A549 (cell line): ENCODE measurements around the gene CBLIF. TPM values are rescaled to one million over a fixed set of nuclear protein-coding genes. Genes with fewer than 3 reads are reported as not detected.

Experiments
- ATAC-seq, 2 experiments: fragments of 200-7000 bp in 1 of 2; fragments of >200 bp in 1 of 2; cut with Nextera tagmentation in 1 of 2; cut with Tn5 transposase in 1 of 2; 3 replicates each; pipeline versions ENCODE4 v1.8.0 to v1.9.1; 2018 to 2020; ENCODE audit warnings: mild to moderate bottlenecking in 1 of 2, moderate library complexity in 1 of 2
- CTCF ChIA-PET: fragments of 300-600 bp; sonication (Branson Sonifier 250); formaldehyde crosslinking; extraction: SDS; loops from one replicate; lab custom pipeline; 2021; ENCODE audit warnings: antibody characterized with exemption, inconsistent platforms; lab: Yijun Ruan, JAX
- POLR2A ChIA-PET: fragments of 350-600 bp; formaldehyde crosslinking; extraction: SDS; loops from one replicate; lab custom pipeline; 2021; ENCODE audit warnings: antibody characterized with exemption, inconsistent platforms; lab: Yijun Ruan, JAX
- DNase-seq, 2 experiments: peaks; one replicate each; pipeline versions ENCODE4 v3.0.0 to v3.0.0-alpha.2; 2011 to 2016; ENCODE audit warnings: low read depth in 1 of 2, low spot score in 1 of 2
- FAIRE-seq: peaks from 2 replicates; lab custom pipeline; 2011; peaks lifted over from hg19 to GRCh38; lab: Jason Lieb, UNC
- H3K27ac ChIP-seq, 2 experiments: fragments of >200 bp; sonication (Bioruptor Twin); formaldehyde crosslinking; 3 replicates each; pipeline ENCODE4 v1.5.1; 2016 to 2017
- H3K4me1 ChIP-seq: fragments of >200 bp; sonication (Bioruptor Twin); formaldehyde crosslinking; 3 replicates; pipeline ENCODE4 v1.6.1; 2016
- H3K4me2 ChIP-seq: fragments of >200 bp; sonication (Bioruptor Twin); formaldehyde crosslinking; 3 replicates; pipeline ENCODE4 v1.6.1; 2016
- H3K4me3 ChIP-seq: fragments of >200 bp; sonication (Bioruptor Twin); formaldehyde crosslinking; 3 replicates; pipeline ENCODE4 v1.5.1; 2016
- H3K9me3 ChIP-seq: fragments of >200 bp; sonication (Bioruptor Twin); formaldehyde crosslinking; 3 replicates; pipeline ENCODE4 v1.6.1; 2016
- BCL3 ChIP-seq: fragments of >200 bp; sonication (Bioruptor Twin); formaldehyde crosslinking; IDR thresholded peaks from 3 replicates; pipeline ENCODE4 v1.6.1; 2016
- CHD2 ChIP-seq: fragments of 150-350 bp; IDR thresholded peaks from 2 replicates; pipeline ENCODE4 v1.6.1; 2014; ENCODE audit warnings: low read length; ENCODE audit not compliant: partially characterized antibody
- CTCF ChIP-seq: fragments of >200 bp; sonication (Bioruptor Twin); formaldehyde crosslinking; IDR thresholded peaks from 3 replicates; pipeline ENCODE4 v1.5.1; 2016
- ELK1 ChIP-seq: fragments of 150-350 bp; IDR thresholded peaks from 2 replicates; pipeline ENCODE4 v1.6.1; 2014; ENCODE audit warnings: low read depth, mild to moderate bottlenecking, low read length
- EP300 ChIP-seq, 2 experiments: fragments of >200 bp; sonication (Bioruptor Twin); formaldehyde crosslinking; IDR thresholded peaks; 2 replicates in 1 of 2; 3 replicates in 1 of 2; pipeline ENCODE4 v1.6.1; 2016 to 2017
- ESRRA ChIP-seq: fragments of 150-350 bp; IDR thresholded peaks from 2 replicates; pipeline ENCODE4 v1.6.1; 2014; ENCODE audit warnings: mild to moderate bottlenecking, low read length, borderline replicate concordance
- HDAC2 ChIP-seq: fragments of 200-600 bp; sonication (generic); IDR thresholded peaks from 2 replicates; pipeline ENCODE4 v1.6.1; 2016
- HEYL ChIP-seq: fragments of 250-450 bp; sonication (Bioruptor Pico); IDR thresholded peaks from 2 replicates; pipeline ENCODE4 v1.8.0; 2021; ENCODE audit warnings: mild to moderate bottlenecking, moderate library complexity
- HOXB13 ChIP-seq: fragments of 250-450 bp; sonication (Bioruptor Pico); IDR thresholded peaks from 2 replicates; pipeline ENCODE4 v1.5.0; 2020; ENCODE audit warnings: low read depth, mild to moderate bottlenecking, moderate library complexity
- HOXB5 ChIP-seq: fragments of 250-450 bp; sonication (Bioruptor Pico); IDR thresholded peaks from 2 replicates; pipeline ENCODE4 v1.5.0; 2020; ENCODE audit warnings: mild to moderate bottlenecking, moderate library complexity
- JUNB ChIP-seq: fragments of >200 bp; sonication (Bioruptor Twin); formaldehyde crosslinking; IDR thresholded peaks from 2 replicates; pipeline ENCODE4 v1.6.1; 2016
- KDM1A ChIP-seq: fragments of 200-600 bp; sonication (generic); IDR thresholded peaks from 2 replicates; pipeline ENCODE4 v1.6.1; 2016; ENCODE audit warnings: low read depth, mild to moderate bottlenecking
- MAZ ChIP-seq: fragments of 150-350 bp; IDR thresholded peaks from 2 replicates; pipeline ENCODE4 v1.6.1; 2014; ENCODE audit warnings: antibody characterized with exemption, low read depth, low read length, borderline replicate concordance
- NPAS2 ChIP-seq: fragments of 250-450 bp; sonication (Bioruptor Pico); IDR thresholded peaks from 2 replicates; pipeline ENCODE4 v1.8.0; 2022; ENCODE audit warnings: mild to moderate bottlenecking, moderate library complexity, borderline replicate concordance
- PBX3 ChIP-seq: IDR thresholded peaks from 2 replicates; pipeline ENCODE4 v1.6.1; 2012
- SREBF2 ChIP-seq: fragments of 450-650 bp; IDR thresholded peaks from 2 replicates; pipeline ENCODE4 v1.6.1; 2014; ENCODE audit warnings: mild to moderate bottlenecking, moderate library complexity
- USF2 ChIP-seq: fragments of 450-650 bp; IDR thresholded peaks from 2 replicates; pipeline ENCODE4 v1.6.1; 2014; ENCODE audit warnings: antibody characterized with exemption
- ZFP36 ChIP-seq: fragments of 450-650 bp; IDR thresholded peaks from 2 replicates; pipeline ENCODE4 v1.6.1; 2014; ENCODE audit warnings: borderline replicate concordance; ENCODE audit not compliant: partially characterized antibody
- WGBS: methylation state at CpG from one replicate; pipeline ENCODE4 v1.1.6; 2017; ENCODE audit errors: missing lambda C conversion rate; 5-methylcytosine and 5-hydroxymethylcytosine counted together
- polyA plus RNA-seq, 4 experiments: library from polyadenylated mRNA; depleted of rRNA in 3 of 4; stranded (reverse); fragments of >200 nt; fragmentation: RNase III in 1 of 4; extraction: RNeasy Plus Mini Kit Qiagen cat#74134 plus additional on column Dnase treatment in 1 of 4; gene quantifications; 2 replicates in 3 of 4; 3 replicates in 1 of 4; pipeline ENCODE4 v1.2.3, GENCODE V29; 2011 to 2017

Gene CBLIF
- polyA plus RNA-seq, 2 of the 4 experiments (the other 2 are of a cell fraction), result not detected

- TF ChIP-seq USF2, result no peak
- TF ChIP-seq MAZ, result no peak
- no peak for TF ChIP-seq SREBF2
- no peak for TF ChIP-seq CHD2
Measured at GRCh38 chr11:59801981-59802638, 43.2 kb downstream of the CBLIF start (continued).

GRCh38 chr11:59801160-59801706 lies 44.1 kb downstream of the CBLIF start:
- no peaks in the 10 kb centered on the region for H3K9me3 ChIP-seq
- no peak overlapping the region for H3K27ac ChIP-seq
- CTCF ChIA-PET, result interaction anchor here (0.8 to 16.3 kb wide), 22 partner anchors 9 to 630 kb away, joined by 3 to 261 read pairs (median 5); partner anchors contain the start of genes DTX4, MRPL16 and STX3
- FAIRE-seq, result no peak
- DNase-seq, result no peak
- no peak overlapping the region for H3K4me3 ChIP-seq
- TF ChIP-seq HDAC2 (no peak), JUNB (no peak), HEYL (CRISPR knock-in tag) (no peak), ESRRA (no peak), NPAS2 (no peak), PBX3 (no peak)
- 39% methylated on average over 2 of the region's 2 CpGs for WGBS
- 0 out of 6 replicates have a peak, but pooled peaks of 1 of the 2 experiments have one; percentile 36 for ATAC-seq
- peak overlapping the region; percentile 35; the same call in 1 of the 3 replicates for H3K4me2 ChIP-seq
- H3K4me1 ChIP-seq, result peaks cover 17% of the 10 kb centered on the region; the same call in 2 of the 3 replicates
- POLR2A ChIA-PET, result interaction anchor here (1.4 kb wide), 2 partner anchors 15 to 132 kb away, joined by 3 to 7 read pairs; partner anchors contain the start of gene PATL1

- DNase-seq, result no peak
- no peak for FAIRE-seq
- Histone ChIP-seq H3K4me1 (peaks cover 17% of the 10 kb centered on the region; the same call in 2 of the 3 replicates), H3K9me3 (no peaks in the 10 kb centered on the region), H3K4me2 (no peak overlapping the region), H3K4me3 (no peak overlapping the region), H3K27ac (no peak overlapping the region)
- no peak for TF ChIP-seq KDM1A
- TF ChIP-seq ESRRA, result no peak
- TF ChIP-seq MAZ, result no peak
- TF ChIP-seq BCL3, result no peak
- no peak for TF ChIP-seq EP300 (IDR thresholded peaks at IDR 0.05)
- no peak for TF ChIP-seq ELK1
- no peak for TF ChIP-seq CTCF
- no peak for TF ChIP-seq HOXB13 (CRISPR knock-in tag)
- no peak for TF ChIP-seq ZFP36
- no peak for TF ChIP-seq HOXB5 (CRISPR knock-in tag)
- ChIA-PET CTCF (interaction anchor here (1.1 to 16.3 kb wide), 8 partner anchors 8 to 629 kb away, joined by 3 to 261 read pairs (median 7); partner anchors contain the start of genes DTX4, MRPL16 and STX3), POLR2A (interaction anchor here (0.6 to 1.4 kb wide), 2 partner anchors 130 to 132 kb away, joined by 4 to 7 read pairs; partner anchors contain the start of gene PATL1)
- no peak for ATAC-seq
- WGBS, result 71% methylated on average over 7 of the region's 7 CpGs
Measured at GRCh38 chr11:59800390-59801025, 44.8 kb downstream of the CBLIF start.
